Measurements from ENCODE around the gene SEC63.
"Not testable (repeated sequence)": the region's sequence is repeated elsewhere in the genome, so short reads cannot be mapped to it uniquely, and the experiment has no call there.

Gene SEC63

DNA sequence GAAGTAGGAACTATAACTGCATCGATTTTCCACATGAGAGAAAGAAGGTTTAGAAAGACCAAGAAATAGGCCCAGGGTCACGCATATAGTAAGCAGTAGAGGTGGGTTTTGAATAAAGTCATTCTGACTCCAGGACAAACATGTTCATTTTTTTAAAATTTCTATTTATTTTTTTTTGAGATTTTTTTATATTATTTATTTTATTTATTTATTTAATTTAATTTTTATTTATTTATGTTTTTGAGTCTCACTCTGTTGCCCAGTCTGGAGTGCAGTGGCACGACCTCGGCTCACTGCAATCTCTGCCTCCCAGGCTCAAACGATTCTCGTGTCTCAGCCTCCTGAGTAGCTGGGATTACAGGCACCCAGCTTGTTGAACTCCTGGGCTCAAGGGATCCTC, 13.2 kb upstream of the SEC63 start:
- TF ChIP-seq CTCF (IDR thresholded peaks at IDR 0.05; ENCODE audit: low read depth, low read length): no peak
- DNase-seq (ENCODE audit: extremely low read depth, low read depth): no peak

DNA sequence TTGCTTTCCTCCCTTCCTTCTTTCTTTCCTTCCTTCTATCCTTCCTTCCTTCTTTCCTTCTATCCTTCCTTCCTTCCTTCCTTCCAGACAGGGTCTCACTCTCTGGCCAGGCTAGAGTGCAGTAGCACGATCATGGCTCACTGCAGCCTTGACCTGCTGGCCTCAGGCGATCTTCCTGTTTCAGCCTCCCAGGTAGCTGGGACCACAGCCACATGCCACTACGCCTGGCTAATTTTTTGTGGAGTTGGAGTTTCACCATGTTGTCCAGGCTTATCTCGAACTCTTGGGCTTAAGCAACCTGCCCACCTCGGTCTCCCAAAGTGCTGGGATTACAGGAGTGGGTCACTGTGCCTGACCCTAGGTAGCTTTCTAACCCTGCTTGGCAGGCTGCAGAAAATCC, 12.2 kb upstream of the SEC63 start:
- no peak for DNase-seq (ENCODE audit: extremely low read depth, low read depth)
- no peak for TF ChIP-seq CTCF (IDR thresholded peaks at IDR 0.05; ENCODE audit: low read depth, low read length)

GRCh38 chr6:107968081-107968480, 10.1 kb upstream of the SEC63 start:
- no peak for DNase-seq (ENCODE audit: extremely low read depth, low read depth)
- no peak for TF ChIP-seq CTCF (IDR thresholded peaks at IDR 0.05; ENCODE audit: low read depth, low read length)

GRCh38 chr6:107965746-107966145, 7.7 kb upstream of the SEC63 start:
- no peak for DNase-seq (ENCODE audit: extremely low read depth, low read depth)
- TF ChIP-seq CTCF (IDR thresholded peaks at IDR 0.05; ENCODE audit: low read depth, low read length): no peak

DNA sequence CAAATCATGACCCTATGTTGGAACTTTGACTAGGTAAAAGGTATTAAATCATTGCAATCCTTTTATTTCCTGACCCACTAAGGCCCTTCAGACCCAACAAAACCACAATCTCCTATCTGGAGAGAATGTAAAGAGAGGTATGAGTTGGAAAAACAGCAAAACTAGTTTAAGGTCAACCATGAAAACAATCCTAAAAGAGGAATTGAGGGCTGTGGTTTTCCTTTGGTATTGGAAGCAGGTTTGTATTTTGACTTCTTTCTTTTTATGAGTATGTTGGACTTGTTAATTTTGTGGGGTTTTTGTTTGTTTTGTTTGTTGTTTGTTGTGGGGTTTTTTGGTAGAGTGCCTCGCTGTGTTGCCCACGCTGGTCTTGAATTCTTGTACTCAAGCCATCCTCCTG, 4.7 kb upstream of the SEC63 start:
- DNase-seq (ENCODE audit: extremely low read depth, low read depth): no peak
- TF ChIP-seq CTCF (IDR thresholded peaks at IDR 0.05; ENCODE audit: low read depth, low read length): no peak

- DNase-seq (ENCODE audit: extremely low read depth, low read depth): no peak
- no peak for TF ChIP-seq CTCF (IDR thresholded peaks at IDR 0.05; ENCODE audit: low read depth, low read length)
Observed at GRCh38 chr6:107959392-107959791, 1.4 kb upstream of the SEC63 start.

DNA sequence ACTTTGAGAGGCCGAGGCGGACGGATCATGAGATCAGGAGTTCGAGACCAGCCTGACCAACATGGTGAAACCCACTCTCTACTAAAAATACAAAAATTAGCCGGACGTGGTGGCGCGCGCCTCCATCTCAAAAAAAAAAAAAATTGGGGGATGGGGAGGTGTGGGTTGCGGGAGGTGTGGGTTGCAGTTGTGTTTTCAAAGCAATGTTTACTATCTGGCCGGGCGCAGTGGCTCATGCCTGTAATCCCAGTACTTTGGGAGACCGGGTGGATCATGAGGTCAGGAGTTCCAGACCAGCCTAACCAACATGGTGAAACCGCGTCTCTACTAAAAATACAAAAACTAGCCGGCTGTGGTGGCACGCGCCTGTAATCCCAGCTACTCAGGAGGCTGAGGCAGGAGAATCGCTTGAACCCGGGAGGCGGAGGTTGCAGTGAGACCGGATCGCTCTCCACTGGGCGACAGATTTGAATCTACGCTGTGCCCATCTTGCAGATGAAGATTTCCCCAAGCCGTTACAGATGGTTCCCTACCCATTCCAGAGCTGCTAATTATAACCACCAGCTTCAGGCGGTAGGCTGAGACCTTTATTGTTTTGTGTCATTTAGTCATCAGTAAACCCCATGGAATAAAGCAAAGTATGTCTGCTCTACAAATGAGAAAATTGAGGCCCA, 818 bp upstream of the SEC63 start:
- DNase-seq (ENCODE audit: extremely low read depth, low read depth): not testable (repeated sequence)

- DNase-seq (ENCODE audit: extremely low read depth, low read depth): no peak
- no peak for TF ChIP-seq CTCF (IDR thresholded peaks at IDR 0.05; ENCODE audit: low read depth, low read length)
Observed at GRCh38 chr6:107957308-107957908, 600 bp downstream of the SEC63 start.

All from AG09319 (cell line).